Gastroesophageal sphincter (tissue), 3 donors: ENCODE results near the gene SUGCT.

ENCODE experiments used
- POLR2AphosphoS5 ChIP-seq: sonication (generic); formaldehyde crosslinking; IDR thresholded peaks from one replicate; pipeline ENCODE4 v1.6.1; 2017; ENCODE audit warnings: antibody characterized with exemption
- TF ChIP-seq, protein P1 (sequence below), 4 experiments: fragments of 200-600 bp in 2 of 4; fragments of 450-650 bp in 2 of 4; sonication (generic) in 1 of 4; IDR thresholded peaks; one replicate each; pipeline ENCODE4 v1.5.1; 2017 to 2019; ENCODE audit warnings: antibody characterized with exemption in 4 of 4, mild to moderate bottlenecking in 2 of 4, moderate library complexity in 2 of 4

DNA sequence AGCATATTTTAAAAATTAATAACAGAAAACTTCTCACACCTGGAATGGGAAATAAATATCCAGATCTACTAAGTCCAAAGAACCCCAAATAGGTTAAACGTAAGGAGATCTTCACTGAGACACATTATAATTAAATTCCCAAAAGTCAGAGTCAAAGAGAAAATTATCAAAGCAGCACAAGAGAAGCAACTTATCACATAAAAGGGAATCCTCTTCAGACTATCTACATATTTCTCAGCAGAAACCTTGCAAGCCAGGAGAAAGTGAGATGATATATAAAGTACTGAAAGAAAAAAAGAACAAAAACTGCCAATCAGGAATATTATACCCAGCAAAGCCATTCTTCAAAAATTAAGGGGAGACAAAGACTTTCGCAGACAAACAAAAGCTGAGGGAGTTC, 756.4 kb downstream of the SUGCT start:
- TF ChIP-seq, protein P1, sequence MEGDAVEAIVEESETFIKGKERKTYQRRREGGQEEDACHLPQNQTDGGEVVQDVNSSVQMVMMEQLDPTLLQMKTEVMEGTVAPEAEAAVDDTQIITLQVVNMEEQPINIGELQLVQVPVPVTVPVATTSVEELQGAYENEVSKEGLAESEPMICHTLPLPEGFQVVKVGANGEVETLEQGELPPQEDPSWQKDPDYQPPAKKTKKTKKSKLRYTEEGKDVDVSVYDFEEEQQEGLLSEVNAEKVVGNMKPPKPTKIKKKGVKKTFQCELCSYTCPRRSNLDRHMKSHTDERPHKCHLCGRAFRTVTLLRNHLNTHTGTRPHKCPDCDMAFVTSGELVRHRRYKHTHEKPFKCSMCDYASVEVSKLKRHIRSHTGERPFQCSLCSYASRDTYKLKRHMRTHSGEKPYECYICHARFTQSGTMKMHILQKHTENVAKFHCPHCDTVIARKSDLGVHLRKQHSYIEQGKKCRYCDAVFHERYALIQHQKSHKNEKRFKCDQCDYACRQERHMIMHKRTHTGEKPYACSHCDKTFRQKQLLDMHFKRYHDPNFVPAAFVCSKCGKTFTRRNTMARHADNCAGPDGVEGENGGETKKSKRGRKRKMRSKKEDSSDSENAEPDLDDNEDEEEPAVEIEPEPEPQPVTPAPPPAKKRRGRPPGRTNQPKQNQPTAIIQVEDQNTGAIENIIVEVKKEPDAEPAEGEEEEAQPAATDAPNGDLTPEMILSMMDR (IDR thresholded peaks at IDR 0.05) = no peak
- no peak for TF ChIP-seq POLR2AphosphoS5
